Measurements from ENCODE around the gene KDM6B. TPM values are rescaled to one million over a fixed set of nuclear protein-coding genes. Genes with fewer than 3 reads are reported as not detected.
A peak's percentile ranks its signal among the peaks of the same experiment; 100 is the strongest.

KDM6B gene
- total RNA-seq, 1 experiment from 2014 or later = 19.9 TPM

DNA sequence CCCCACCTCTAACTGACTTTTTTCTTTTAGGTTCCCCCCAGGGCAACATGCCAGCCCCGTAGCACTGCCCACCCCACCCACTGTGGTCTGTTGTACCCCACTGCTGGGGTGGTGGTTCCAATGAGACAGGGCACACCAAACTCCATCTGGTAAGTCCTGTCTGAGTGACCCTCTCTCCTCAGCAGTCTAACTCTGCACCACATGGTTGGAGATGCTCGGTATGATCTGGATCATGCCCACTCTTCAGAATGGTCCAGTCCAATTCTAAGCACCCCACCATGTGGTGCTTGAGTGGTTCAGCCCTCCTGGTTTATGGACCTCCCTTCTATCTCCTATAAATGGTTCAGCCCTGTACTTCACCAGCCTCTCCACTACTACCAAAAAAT, 5.9 kb downstream of the KDM6B start:
- no peak for TF ChIP-seq POLR2AphosphoS5 (IDR thresholded peaks at IDR 0.05; ENCODE audit: low read depth, low read length)
- TF ChIP-seq SIN3A (IDR thresholded peaks at IDR 0.05; ENCODE audit: borderline replicate concordance, insufficient read depth, low read depth, low read length) = no peak
- TF ChIP-seq TCF7L2 (IDR thresholded peaks at IDR 0.05; ENCODE audit: low read depth, low read length) = no peak
- TF ChIP-seq REST (IDR thresholded peaks at IDR 0.05; ENCODE audit: insufficient read depth in 1 of 2, low read depth in 2 of 2, low read length in 1 of 2) = no peak
- no peak for TF ChIP-seq CTCF (IDR thresholded peaks at IDR 0.05)
- peaks cover 39% of the 10 kb centered on the region for H3K4me1 ChIP-seq (ENCODE audit: control insufficient read depth, insufficient read depth, low read length)
- in situ Hi-C loops (cut with HindIII; ENCODE audit: low pct_unique_long_range_greater_than_20kb, low sequenced_read_pairs) (no loop called here), intact Hi-C loops (cut with micrococcal nuclease; ENCODE audit: unreplicated experiment) (no loop called here)
- DNase-seq (ENCODE audit: low read depth, low spot score) (no peak), ATAC-seq (no peak)
- no TSS peak for BruUV-seq (replicated peaks)
- no peaks in the 10 kb centered on the region for H3K27me3 ChIP-seq (ENCODE audit: control insufficient read depth, insufficient read depth, low read length)
- POLR2A ChIA-PET = no interaction called here
- H3K36me3 ChIP-seq (ENCODE audit: control insufficient read depth, insufficient read depth, low read length) = no peaks in the 10 kb centered on the region; the same call in 1 of the 2 replicates
- no peaks in the 10 kb centered on the region for H3K9me3 ChIP-seq (ENCODE audit: control insufficient read depth, insufficient read depth, low read depth, low read length)
- CTCF ChIA-PET = no interaction called here
- peak overlapping the region; percentile 85; the same call in 1 of the 2 replicates for H3K27ac ChIP-seq (ENCODE audit: low read length)
- H3K4me3 ChIP-seq (ENCODE audit: low read depth in 2 of 2, low read length in 2 of 2) = no peak overlapping the region

DNA sequence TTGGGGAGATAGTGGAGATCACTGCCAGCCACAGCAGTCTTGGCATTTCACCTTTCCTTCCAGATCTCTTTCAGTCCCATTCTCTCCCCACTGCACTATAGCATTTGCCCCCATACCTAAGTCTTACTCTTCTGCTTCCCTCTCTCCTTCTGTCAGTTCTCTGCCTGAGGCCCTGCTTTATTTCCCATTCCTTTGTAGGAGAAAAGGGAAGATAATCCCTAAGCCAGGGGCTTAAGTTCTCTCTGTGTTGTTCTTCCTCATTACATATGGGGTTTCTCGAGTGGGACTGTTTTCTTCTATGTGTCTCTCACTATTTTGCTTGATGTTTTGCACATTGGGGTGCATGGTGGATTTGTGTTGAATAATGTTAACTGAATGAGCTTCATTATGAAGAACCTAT, 6.4 kb downstream of the KDM6B start:
- ChIA-PET POLR2A (no interaction called here), CTCF (interaction anchor here (0.6 kb wide), 2 partner anchors 92 to 97 kb away, joined by 3 read pairs; partner anchors contain the start of gene CNTROB)
- DNase-seq (ENCODE audit: low read depth, low spot score) (no peak), ATAC-seq (no peak)
- intact Hi-C loops (cut with micrococcal nuclease; ENCODE audit: unreplicated experiment) = no loop called here
- Histone ChIP-seq H3K4me1 (ENCODE audit: control insufficient read depth, insufficient read depth, low read length) (peaks cover 39% of the 10 kb centered on the region), H3K9me3 (ENCODE audit: control insufficient read depth, insufficient read depth, low read depth, low read length) (no peaks in the 10 kb centered on the region), H3K4me3 (ENCODE audit: low read depth in 2 of 2, low read length in 2 of 2) (no peak overlapping the region), H3K36me3 (ENCODE audit: control insufficient read depth, insufficient read depth, low read length) (no peaks in the 10 kb centered on the region; the same call in 1 of the 2 replicates), H3K27me3 (ENCODE audit: control insufficient read depth, insufficient read depth, low read length) (no peaks in the 10 kb centered on the region), H3K27ac (ENCODE audit: low read length) (peak overlapping the region; percentile 18; the same call in 1 of the 2 replicates)
- in situ Hi-C loops (cut with HindIII; ENCODE audit: low pct_unique_long_range_greater_than_20kb, low sequenced_read_pairs) = no loop called here
- BruUV-seq (replicated peaks) = no TSS peak
- TF ChIP-seq SIN3A (IDR thresholded peaks at IDR 0.05; ENCODE audit: borderline replicate concordance, insufficient read depth, low read depth, low read length) = no peak
- no peak for TF ChIP-seq CTCF (IDR thresholded peaks at IDR 0.05)
- TF ChIP-seq TCF7L2 (IDR thresholded peaks at IDR 0.05; ENCODE audit: low read depth, low read length) = no peak
- TF ChIP-seq REST (IDR thresholded peaks at IDR 0.05; ENCODE audit: insufficient read depth in 1 of 2, low read depth in 2 of 2, low read length in 1 of 2) = no peak
- no peak for TF ChIP-seq POLR2AphosphoS5 (IDR thresholded peaks at IDR 0.05; ENCODE audit: low read depth, low read length)

Data from Panc1 (cell line).